HG03175 (cell line): ENCODE measurements around the gene ACSBG1.
A peak's percentile ranks its signal among the peaks of the same experiment; 100 is the strongest.
"Not testable (repeated sequence)": the region's sequence is repeated elsewhere in the genome, so short reads cannot be mapped to it uniquely, and the experiment has no call there.

Source experiments
- ATAC-seq: cut with Tn5 transposase; IDR thresholded peaks from one replicate; pipeline ENCODE4 v1.9.1; 2021; ENCODE audit warnings: mild to moderate bottlenecking, moderate library complexity; ENCODE audit not compliant: unreplicated experiment

Gene ACSBG1

GRCh38 chr15:78170848-78171773 is 63.3 kb downstream of the ACSBG1 start:
- peak; percentile 71 for ATAC-seq

DNA sequence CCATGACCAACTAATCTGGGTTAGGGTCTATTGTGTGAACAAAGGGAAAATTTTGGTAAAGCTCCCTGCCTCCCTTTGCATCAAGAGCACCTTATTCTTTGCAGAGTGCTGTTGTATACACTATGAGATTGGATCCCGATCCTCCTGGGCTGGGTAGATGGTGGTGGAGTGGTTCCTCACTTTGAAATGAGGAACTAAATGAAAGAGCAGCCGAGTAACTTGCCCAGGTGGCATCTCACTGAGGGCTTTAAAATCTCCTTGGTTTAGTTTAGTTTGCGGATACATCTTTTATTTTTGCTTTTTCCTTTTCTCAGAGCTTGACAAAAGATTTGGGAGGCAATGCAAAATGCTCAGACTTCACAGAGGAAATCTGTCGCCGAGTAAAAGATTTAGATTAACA is 65.8 kb downstream of the ACSBG1 start:
- ATAC-seq: no peak

DNA sequence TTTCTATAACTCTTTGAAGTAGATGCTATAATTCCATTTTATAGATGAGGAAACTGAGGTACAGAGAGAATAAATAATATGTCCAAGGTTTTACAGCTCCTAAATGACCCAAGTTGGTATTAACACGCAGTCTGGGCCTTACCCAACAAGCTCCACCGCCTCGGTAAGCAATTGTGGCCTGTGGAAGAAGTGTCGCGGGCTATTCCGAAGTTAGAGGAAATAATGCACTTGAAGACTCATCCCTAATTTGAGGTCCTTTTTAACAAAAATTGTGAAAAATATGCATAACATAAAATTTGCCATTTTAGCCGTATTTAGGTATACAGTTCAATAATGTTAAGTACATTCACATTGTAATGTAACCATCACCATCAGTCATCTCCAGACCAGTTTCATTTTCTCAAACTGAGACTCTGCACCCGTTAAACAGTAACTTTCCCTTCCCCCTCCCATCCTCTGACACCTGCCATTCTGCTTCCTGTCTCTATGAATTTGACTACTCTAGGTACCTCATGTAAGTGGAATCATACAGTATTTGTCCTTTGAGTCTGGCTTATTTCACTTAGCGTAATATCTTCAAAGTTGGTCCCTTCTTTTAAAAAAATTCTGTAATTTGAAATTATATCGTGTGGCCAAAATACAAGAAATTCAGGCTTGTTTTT is 67.0 kb downstream of the ACSBG1 start:
- ATAC-seq: peak; percentile 82

DNA sequence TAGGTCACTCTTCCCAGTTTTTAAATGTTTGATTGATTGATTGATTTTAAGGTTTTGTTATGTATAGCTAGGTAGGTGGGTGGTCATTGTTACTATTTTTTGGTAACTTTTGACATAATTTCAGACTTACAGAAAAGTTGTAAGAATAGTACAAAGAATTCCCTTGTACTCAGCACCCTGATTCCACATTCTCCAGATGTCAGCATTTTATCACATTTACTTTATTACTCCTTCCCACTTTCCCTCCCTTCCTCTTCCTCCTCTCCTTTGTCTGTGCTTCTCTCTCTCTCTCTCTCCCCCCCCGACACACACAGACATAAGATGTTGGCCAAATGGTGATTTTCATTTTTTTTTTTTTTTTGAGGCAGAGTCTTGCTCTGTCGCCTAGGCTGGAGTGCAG is 70.4 kb downstream of the ACSBG1 start:
- ATAC-seq: no peak

DNA sequence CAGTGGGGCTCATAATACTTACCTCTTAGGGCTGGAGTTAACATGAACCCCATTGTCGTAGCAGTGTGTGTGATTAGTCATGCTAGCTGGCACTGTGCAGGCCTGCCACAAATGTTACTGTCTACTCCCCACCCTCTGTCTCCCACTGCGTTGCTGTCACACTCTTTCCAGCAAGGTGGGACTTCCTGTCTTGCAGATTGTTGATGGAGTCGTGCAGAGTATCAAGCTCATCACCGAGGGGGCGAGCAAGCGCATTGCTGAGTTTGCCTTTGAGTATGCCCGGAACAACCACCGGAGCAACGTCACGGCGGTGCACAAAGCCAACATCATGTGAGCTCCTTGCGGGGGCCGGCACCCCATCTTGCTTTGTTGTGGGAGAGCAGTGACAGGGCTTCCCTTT is 72.3 kb downstream of the ACSBG1 start:
- no peak for ATAC-seq

- no peak for ATAC-seq
These were observed 75.0 kb downstream of the ACSBG1 start for GRCh38 chr15:78159395-78159794.

- ATAC-seq: no peak
These were observed 77.2 kb downstream of the ACSBG1 start for GRCh38 chr15:78157203-78157602.

DNA sequence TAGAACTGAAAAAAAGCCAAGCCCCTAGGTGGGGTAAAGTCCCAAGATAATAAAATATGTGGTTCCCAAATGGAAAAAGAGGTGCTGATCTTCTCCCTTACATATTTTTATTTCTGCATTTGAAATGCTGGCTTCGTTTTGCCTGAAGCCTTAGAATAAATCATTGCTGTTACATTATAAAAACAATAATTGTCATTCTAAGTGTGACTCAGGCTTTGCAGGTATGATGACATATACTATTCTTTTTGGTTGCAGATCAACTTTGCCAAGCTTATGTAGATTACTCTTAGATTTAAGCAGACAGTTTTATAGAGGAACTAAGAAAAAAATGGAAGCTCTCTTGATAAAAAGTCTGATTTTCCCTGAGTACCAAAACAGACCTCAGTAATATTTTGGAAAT is 77.7 kb downstream of the ACSBG1 start:
- ATAC-seq: no peak

- no peak for ATAC-seq
These were observed 78.9 kb downstream of the ACSBG1 start for GRCh38 chr15:78155355-78155939.

GRCh38 chr15:78154955-78155354 is 79.4 kb downstream of the ACSBG1 start:
- ATAC-seq: no peak

DNA sequence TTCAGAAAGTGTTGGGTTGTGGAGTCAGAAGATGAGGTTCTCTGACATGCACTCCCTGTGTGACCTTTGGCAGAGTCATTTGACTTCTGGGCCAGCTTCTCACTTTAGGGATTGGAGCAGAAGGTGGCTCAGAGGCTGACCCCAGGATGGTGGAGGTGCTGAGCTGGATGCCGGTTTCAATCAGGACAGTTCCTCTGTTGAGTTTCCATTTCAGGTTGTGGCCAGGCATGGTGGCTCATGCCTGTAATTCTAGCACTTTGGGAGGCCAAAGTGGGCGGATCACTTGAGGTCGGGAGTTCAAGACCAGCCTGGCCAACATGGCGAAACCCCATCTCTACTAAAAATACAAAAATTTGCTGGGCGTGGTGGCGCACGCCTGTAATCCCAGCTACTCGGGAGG is 83.3 kb downstream of the ACSBG1 start:
- ATAC-seq: not testable (repeated sequence)

- ATAC-seq: peak; percentile 32
These were observed 84.3 kb downstream of the ACSBG1 start for GRCh38 chr15:78149805-78150751.

- peak; percentile 82 for ATAC-seq
These were observed 85.1 kb downstream of the ACSBG1 start, which contains the start of gene IDH3A for GRCh38 chr15:78149068-78149804. Gene IDH3A (plus strand): TSS chr15:78149362. CDS start chr15:78149404, 42 bp downstream.

GRCh38 chr15:78148392-78149067 is 85.8 kb downstream of the ACSBG1 start:
- ATAC-seq: no peak

- ATAC-seq: no peak
These were observed 86.8 kb downstream of the ACSBG1 start for GRCh38 chr15:78147566-78147965.

GRCh38 chr15:78146425-78147154 is 87.8 kb downstream of the ACSBG1 start:
- no peak for ATAC-seq

DNA sequence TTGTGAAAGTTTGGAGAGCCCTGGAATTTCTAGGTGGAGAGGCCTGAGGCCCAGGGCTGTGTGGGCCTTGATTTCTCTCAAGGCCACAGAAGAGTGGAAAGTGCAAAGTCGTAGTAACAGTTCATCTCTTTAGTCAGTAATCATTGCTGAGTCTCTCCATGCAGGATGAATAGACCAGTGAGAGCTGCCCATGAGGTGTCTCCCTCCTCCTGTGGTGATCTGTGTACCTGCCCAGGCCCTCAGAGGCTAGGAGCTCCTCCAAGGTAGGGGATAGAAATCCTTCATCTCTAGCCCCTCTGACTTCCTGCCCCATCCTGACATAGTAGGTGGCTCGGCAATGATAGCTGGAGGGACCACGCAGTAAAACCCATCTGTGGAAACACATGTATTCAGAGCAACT is 92.0 kb downstream of the ACSBG1 start:
- ATAC-seq: no peak

DNA sequence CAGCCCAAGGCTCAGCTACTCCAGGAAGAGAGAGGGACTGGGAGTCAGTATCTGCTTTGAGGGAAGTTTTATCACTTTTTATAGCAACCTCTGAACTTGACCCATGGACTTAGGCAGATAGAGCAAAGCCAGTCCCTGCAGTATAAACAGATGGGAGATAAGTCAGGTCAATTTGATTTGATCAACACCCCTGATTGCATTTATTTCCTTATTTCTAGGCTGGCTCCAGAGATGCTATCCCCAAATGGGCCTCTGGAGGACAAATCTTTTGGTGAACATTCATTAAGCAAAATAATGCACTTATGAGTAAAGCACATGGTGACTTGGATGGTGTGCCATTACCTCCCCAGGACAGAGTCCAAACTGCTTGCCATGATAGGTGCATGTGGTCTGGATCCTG is 94.1 kb downstream of the ACSBG1 start:
- ATAC-seq: no peak

GRCh38 chr15:78139578-78139977 is 94.8 kb downstream of the ACSBG1 start:
- ATAC-seq: no peak
